ENCODE results near the gene NDUFB4.

Gene NDUFB4

DNA sequence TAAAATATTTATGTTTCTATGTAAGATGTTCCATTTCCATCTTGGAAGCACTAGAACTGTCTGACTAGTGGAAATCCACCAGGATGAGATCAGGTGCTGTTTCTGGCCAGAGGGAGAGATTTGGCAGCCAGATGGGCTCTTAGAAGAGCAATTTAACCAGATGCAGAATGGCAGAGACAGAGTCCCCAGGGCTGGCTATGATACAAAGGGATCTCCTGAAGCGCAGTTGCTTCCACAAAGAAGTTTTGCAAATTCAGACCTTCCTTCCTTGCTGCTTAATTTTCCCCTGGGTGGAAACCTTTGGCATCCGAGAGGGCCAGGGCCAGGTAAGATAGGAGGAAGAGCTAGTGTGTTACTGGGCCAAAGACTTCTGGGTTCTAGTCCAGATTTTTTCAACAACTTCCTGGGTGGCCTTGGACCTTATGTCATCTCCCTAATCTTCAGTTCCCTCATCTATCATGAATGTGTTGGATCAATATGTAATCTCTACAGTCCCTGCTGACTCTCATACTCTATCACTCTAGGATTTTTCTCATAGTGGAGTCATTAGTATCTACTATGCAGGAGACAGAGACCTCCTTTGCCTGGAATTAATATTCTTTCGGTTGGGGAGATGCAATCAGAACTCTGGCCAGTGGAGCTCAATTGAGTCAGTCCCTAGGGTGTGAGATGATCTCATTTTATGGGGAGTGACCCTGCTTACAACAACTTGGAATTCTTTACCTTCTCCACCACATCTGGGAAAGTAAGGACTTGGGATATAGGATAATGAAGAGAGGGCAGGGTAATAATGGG is 41.1 kb upstream of the NDUFB4 start:
- no peak overlapping the region for H3K4me3 ChIP-seq (ENCODE audit: low read depth, low read length)
- no peak overlapping the region for H3K27ac ChIP-seq (ENCODE audit: extremely low read depth, low read depth, low read length)
- CTCF ChIA-PET: interaction anchor here (7.2 kb wide), 1 partner anchor 137 kb away, joined by 83 read pairs; no protein-coding TSS in a partner anchor
- no peaks in the 10 kb centered on the region for H3K36me3 ChIP-seq (ENCODE audit: control insufficient read depth in 2 of 2, insufficient read depth in 1 of 2, low read length in 2 of 2)
- H3K9me3 ChIP-seq (ENCODE audit: control insufficient read depth, insufficient read depth, low read depth, low read length): no peaks in the 10 kb centered on the region
- POLR2A ChIA-PET: no interaction called here
- TF ChIP-seq ZNF214 (tag by site-specific recombination; IDR thresholded peaks at IDR 0.05; ENCODE audit: borderline replicate concordance) (no peak), ZNF561 (tag by site-specific recombination; IDR thresholded peaks at IDR 0.05; ENCODE audit: borderline replicate concordance) (no peak), ZBTB20 (tag by site-specific recombination; IDR thresholded peaks at IDR 0.05) (no peak), ZNF837 (tag by site-specific recombination; IDR thresholded peaks at IDR 0.05) (no peak), ZNF747 (tag by site-specific recombination; IDR thresholded peaks at IDR 0.05) (no peak), KLF16 (tag by site-specific recombination; IDR thresholded peaks at IDR 0.05) (no peak), ZNF777 (tag by site-specific recombination; IDR thresholded peaks at IDR 0.05; ENCODE audit: borderline replicate concordance) (no peak), OSR2 (tag by site-specific recombination; IDR thresholded peaks at IDR 0.05) (no peak), ZNF670 (tag by site-specific recombination; IDR thresholded peaks at IDR 0.05; ENCODE audit: low read depth) (no peak), ZNF785 (tag by site-specific recombination; IDR thresholded peaks at IDR 0.05) (no peak), ZNF529 (tag by site-specific recombination; IDR thresholded peaks at IDR 0.05; ENCODE audit: insufficient replicate concordance) (no peak), ZNF629 (tag by site-specific recombination; IDR thresholded peaks at IDR 0.05) (no peak), ZNF175 (tag by site-specific recombination; IDR thresholded peaks at IDR 0.05) (no peak), ZNF155 (tag by site-specific recombination; IDR thresholded peaks at IDR 0.05) (no peak), ZNF248 (tag by site-specific recombination; IDR thresholded peaks at IDR 0.05) (no peak), SP7 (tag by site-specific recombination; IDR thresholded peaks at IDR 0.05) (no peak), ZFP69B (tag by site-specific recombination; IDR thresholded peaks at IDR 0.05) (no peak)
- TF ChIP-seq, protein P1, sequence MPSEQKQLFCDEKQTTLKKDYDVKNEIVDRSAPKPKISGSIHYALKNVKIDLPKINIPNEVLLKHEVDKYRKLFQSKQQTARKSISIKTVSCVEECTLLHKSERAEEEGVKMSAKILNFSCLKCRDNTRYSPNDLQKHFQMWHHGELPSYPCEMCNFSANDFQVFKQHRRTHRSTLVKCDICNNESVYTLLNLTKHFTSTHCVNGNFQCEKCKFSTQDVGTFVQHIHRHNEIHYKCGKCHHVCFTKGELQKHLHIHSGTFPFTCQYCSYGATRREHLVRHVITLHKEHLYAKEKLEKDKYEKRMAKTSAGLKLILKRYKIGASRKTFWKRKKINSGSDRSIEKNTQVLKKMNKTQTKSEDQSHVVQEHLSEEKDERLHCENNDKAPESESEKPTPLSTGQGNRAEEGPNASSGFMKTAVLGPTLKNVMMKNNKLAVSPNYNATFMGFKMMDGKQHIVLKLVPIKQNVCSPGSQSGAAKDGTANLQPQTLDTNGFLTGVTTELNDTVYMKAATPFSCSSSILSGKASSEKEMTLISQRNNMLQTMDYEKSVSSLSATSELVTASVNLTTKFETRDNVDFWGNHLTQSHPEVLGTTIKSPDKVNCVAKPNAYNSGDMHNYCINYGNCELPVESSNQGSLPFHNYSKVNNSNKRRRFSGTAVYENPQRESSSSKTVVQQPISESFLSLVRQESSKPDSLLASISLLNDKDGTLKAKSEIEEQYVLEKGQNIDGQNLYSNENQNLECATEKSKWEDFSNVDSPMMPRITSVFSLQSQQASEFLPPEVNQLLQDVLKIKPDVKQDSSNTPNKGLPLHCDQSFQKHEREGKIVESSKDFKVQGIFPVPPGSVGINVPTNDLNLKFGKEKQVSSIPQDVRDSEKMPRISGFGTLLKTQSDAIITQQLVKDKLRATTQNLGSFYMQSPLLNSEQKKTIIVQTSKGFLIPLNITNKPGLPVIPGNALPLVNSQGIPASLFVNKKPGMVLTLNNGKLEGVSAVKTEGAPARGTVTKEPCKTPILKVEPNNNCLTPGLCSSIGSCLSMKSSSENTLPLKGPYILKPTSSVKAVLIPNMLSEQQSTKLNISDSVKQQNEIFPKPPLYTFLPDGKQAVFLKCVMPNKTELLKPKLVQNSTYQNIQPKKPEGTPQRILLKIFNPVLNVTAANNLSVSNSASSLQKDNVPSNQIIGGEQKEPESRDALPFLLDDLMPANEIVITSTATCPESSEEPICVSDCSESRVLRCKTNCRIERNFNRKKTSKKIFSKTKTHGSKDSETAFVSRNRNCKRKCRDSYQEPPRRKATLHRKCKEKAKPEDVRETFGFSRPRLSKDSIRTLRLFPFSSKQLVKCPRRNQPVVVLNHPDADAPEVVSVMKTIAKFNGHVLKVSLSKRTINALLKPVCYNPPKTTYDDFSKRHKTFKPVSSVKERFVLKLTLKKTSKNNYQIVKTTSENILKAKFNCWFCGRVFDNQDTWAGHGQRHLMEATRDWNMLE (tag by site-specific recombination; conservative IDR thresholded peaks at IDR 0.05; ENCODE audit: low read depth): no peak
- no peaks in the 10 kb centered on the region for H3K4me1 ChIP-seq (ENCODE audit: control insufficient read depth, insufficient read depth, low read length)

- no peak overlapping the region for H3K4me3 ChIP-seq (ENCODE audit: low read depth, low read length)
- ChIA-PET POLR2A (no interaction called here), CTCF (interaction anchor here (0.8 to 7.2 kb wide), 4 partner anchors 131 to 311 kb away, joined by 3 to 83 read pairs (median 4); no protein-coding TSS in a partner anchor)
- no peaks in the 10 kb centered on the region for H3K4me1 ChIP-seq (ENCODE audit: control insufficient read depth, insufficient read depth, low read length)
- no peak overlapping the region for H3K27ac ChIP-seq (ENCODE audit: extremely low read depth, low read depth, low read length)
- no peaks in the 10 kb centered on the region for H3K9me3 ChIP-seq (ENCODE audit: control insufficient read depth, insufficient read depth, low read depth, low read length)
- H3K36me3 ChIP-seq (ENCODE audit: control insufficient read depth in 2 of 2, insufficient read depth in 1 of 2, low read length in 2 of 2): no peaks in the 10 kb centered on the region
- no peak for TF ChIP-seq ZNF366 (tag by site-specific recombination; conservative IDR thresholded peaks at IDR 0.05)
These were observed 40.3 kb upstream of the NDUFB4 start for GRCh38 chr3:120555657-120556509.

Data from HEK293 (cell line).